GM23338 (cell line): ENCODE data around the gene MDM2. TPM values are rescaled to one million over a fixed set of nuclear protein-coding genes. Genes with fewer than 3 reads are reported as not detected.

Experiments used
- ATAC-seq: fragments of 200-7000 bp; cut with Tn5 transposase; 3 replicates; pipeline ENCODE4 v1.9.1; 2020
- DNase-seq: peaks from one replicate; pipeline ENCODE4 v3.0.0-alpha.2; 2015; ENCODE audit warnings: low spot score
- H2AFZ ChIP-seq: fragments of 200-600 bp; sonication (generic); 2 replicates; pipeline ENCODE4 v1.8.0; 2016; ENCODE audit warnings: antibody characterized with exemption, mild to moderate bottlenecking, moderate library complexity
- H3F3A ChIP-seq: fragments of 200-600 bp; sonication (generic); replicated peaks from 2 replicates; pipeline ENCODE4 v1.8.0; 2017; ENCODE audit warnings: antibody characterized with exemption, mixed run types, low read depth
- H3K27ac ChIP-seq: fragments of 200-600 bp; sonication (generic); 2 replicates; pipeline ENCODE4 v1.6.1; 2016; ENCODE audit warnings: low read depth
- H3K27me3 ChIP-seq: fragments of 200-600 bp; sonication (generic); 2 replicates; pipeline ENCODE4 v1.8.0; 2016; ENCODE audit warnings: mild to moderate bottlenecking, mixed run types, moderate library complexity; ENCODE audit not compliant: insufficient read depth
- H3K36me3 ChIP-seq: fragments of 200-600 bp; sonication (generic); 2 replicates; pipeline ENCODE4 v1.8.0; 2016; ENCODE audit warnings: mild to moderate bottlenecking; ENCODE audit not compliant: insufficient read depth
- H3K4me1 ChIP-seq: fragments of 200-600 bp; sonication (generic); 2 replicates; pipeline ENCODE4 v1.8.0; 2016; ENCODE audit warnings: mild to moderate bottlenecking, moderate library complexity; ENCODE audit not compliant: insufficient read depth
- H3K4me2 ChIP-seq: fragments of 200-600 bp; sonication (generic); 2 replicates; pipeline ENCODE4 v1.7.1; 2017; ENCODE audit warnings: mixed run types
- H3K4me3 ChIP-seq: fragments of 200-600 bp; sonication (generic); 2 replicates; pipeline ENCODE4 v1.6.1; 2016; ENCODE audit warnings: mixed run types
- H3K79me2 ChIP-seq: fragments of 200-600 bp; sonication (generic); replicated peaks from 2 replicates; pipeline ENCODE4 v1.8.0; 2017; ENCODE audit warnings: mild to moderate bottlenecking; ENCODE audit not compliant: insufficient read depth
- H3K9me2 ChIP-seq: fragments of 200-600 bp; sonication (generic); 2 replicates; pipeline ENCODE4 v1.8.0; 2017; ENCODE audit not compliant: insufficient read depth
- H4K20me1 ChIP-seq: fragments of 200-600 bp; sonication (generic); replicated peaks from 2 replicates; pipeline ENCODE4 v1.8.0; 2017; ENCODE audit warnings: mild to moderate bottlenecking; ENCODE audit not compliant: insufficient read depth
- H3K27ac Mint-ChIP-seq: 2 replicates; pipeline ENCODE4 v1.8.0; 2020; ENCODE audit warnings: inconsistent platforms, mild to moderate bottlenecking, moderate library complexity, mixed read lengths
- H3K27me3 Mint-ChIP-seq: 3 replicates; pipeline ENCODE4 v1.8.0; 2022; ENCODE audit warnings: low read depth, mild to moderate bottlenecking, moderate library complexity, mixed read lengths, inconsistent platforms; ENCODE audit not compliant: insufficient read depth, poor library complexity
- H3K36me3 Mint-ChIP-seq: 3 replicates; pipeline ENCODE4 v1.8.0; 2021; ENCODE audit warnings: low read depth, mild to moderate bottlenecking, inconsistent platforms, moderate library complexity, mixed read lengths
- H3K4me1 Mint-ChIP-seq: 3 replicates; pipeline ENCODE4 v1.8.0; 2020; ENCODE audit warnings: mild to moderate bottlenecking, inconsistent platforms, mixed read lengths
- H3K4me3 Mint-ChIP-seq: 3 replicates; pipeline ENCODE4 v1.8.0; 2021; ENCODE audit warnings: moderate library complexity, mild to moderate bottlenecking, inconsistent platforms, mixed read lengths
- H3K9me3 Mint-ChIP-seq: 3 replicates; pipeline ENCODE4 v1.8.0; 2020; ENCODE audit warnings: moderate library complexity, mild to moderate bottlenecking, inconsistent platforms, mixed read lengths
- EZH2 ChIP-seq: fragments of 200-600 bp; sonication (generic); IDR thresholded peaks from one replicate; pipeline ENCODE4 v1.8.0; 2017; ENCODE audit warnings: antibody characterized with exemption, mild to moderate bottlenecking, low read depth; ENCODE audit not compliant: unreplicated experiment
- EZH2phosphoT487 ChIP-seq: fragments of 200-600 bp; sonication (generic); IDR thresholded peaks from one replicate; pipeline ENCODE4 v1.8.1; 2018; ENCODE audit warnings: antibody characterized with exemption; ENCODE audit not compliant: unreplicated experiment
- NANOG ChIP-seq: IDR thresholded peaks from 2 replicates; pipeline ENCODE4 v1.6.1; 2016; ENCODE audit warnings: antibody characterized with exemption, borderline replicate concordance
- POLR2AphosphoS5 ChIP-seq: IDR thresholded peaks from 2 replicates; pipeline ENCODE4 v1.6.1; 2016; ENCODE audit warnings: antibody characterized with exemption, low read depth
- ZNF331 ChIP-seq: fragments of 250-450 bp; sonication (Bioruptor Pico); IDR thresholded peaks from 2 replicates; pipeline ENCODE4 v1.5.0; 2020; ENCODE audit warnings: low read depth, mild to moderate bottlenecking, moderate library complexity
- polyA plus RNA-seq: library from polyadenylated mRNA; unstranded; fragments of >200 nt; fragmentation: Nextera tagmentation; extraction: Ambion mirVana; gene quantifications from 2 replicates; pipeline ENCODE4 v1.2.1, GENCODE V29; 2016
- total RNA-seq: library from RNA; depleted of rRNA; stranded (reverse); fragments of >200 nt; shearing (Covaris generic); gene quantifications from 2 replicates; pipeline ENCODE4 v1.2.3, GENCODE V29; 2014
- TF ChIP-seq, protein P1 (sequence below), 2 experiments: fragments of 200-600 bp in 1 of 2; sonication (generic) in 1 of 2; conservative IDR thresholded peaks; 2 replicates each; pipeline versions ENCODE4 v1.5.1 to v1.6.1; 2016 to 2017; ENCODE audit warnings: antibody characterized with exemption in 2 of 2, low read depth in 2 of 2, mild to moderate bottlenecking in 2 of 2, moderate library complexity in 1 of 2
- TF ChIP-seq, protein P2 (sequence below): fragments of 250-450 bp; sonication (Bioruptor Pico); IDR thresholded peaks from 2 replicates; pipeline ENCODE4 v1.5.0; 2020; ENCODE audit warnings: mild to moderate bottlenecking, moderate library complexity
- TF ChIP-seq, protein P3 (sequence below): IDR thresholded peaks from 2 replicates; pipeline ENCODE4 v1.6.1; 2016; ENCODE audit warnings: antibody characterized with exemption

The MDM2 gene
- total and polyA plus RNA-seq, 2 experiments from 2014 or later, result 105 to 136 TPM

DNA sequence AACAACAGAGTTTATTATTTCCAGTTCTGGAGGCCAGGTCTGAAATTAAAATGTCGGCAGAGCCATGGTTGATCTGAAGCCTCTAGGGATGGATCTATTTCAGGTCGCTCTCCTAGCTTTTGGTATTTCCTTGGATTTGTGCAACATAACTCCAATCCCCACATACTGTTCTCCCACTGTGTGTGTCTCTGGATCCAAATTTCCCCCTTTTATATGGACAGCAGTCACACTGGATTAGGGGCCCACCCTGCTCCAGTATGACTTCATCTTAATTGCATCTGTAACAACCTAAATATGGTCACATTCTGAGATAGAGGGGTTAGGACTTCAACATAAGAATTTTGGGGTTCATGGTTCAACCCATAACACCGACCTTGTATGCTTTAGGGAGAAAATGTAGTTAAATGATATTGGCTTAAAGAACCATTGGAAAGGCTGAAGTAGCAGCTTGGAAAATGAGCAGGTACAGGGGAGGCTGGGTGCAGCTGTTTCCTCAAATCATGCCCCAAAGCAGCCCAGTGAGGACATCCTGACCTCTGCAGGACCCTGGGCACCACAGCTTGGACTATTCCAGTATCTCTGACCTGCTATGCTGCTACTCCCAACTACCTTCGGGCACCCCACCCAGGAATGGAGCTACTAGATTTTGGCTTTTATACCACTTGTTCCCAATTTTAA is 13.9 kb upstream of the MDM2 start (continued):
- TF ChIP-seq, protein P1, sequence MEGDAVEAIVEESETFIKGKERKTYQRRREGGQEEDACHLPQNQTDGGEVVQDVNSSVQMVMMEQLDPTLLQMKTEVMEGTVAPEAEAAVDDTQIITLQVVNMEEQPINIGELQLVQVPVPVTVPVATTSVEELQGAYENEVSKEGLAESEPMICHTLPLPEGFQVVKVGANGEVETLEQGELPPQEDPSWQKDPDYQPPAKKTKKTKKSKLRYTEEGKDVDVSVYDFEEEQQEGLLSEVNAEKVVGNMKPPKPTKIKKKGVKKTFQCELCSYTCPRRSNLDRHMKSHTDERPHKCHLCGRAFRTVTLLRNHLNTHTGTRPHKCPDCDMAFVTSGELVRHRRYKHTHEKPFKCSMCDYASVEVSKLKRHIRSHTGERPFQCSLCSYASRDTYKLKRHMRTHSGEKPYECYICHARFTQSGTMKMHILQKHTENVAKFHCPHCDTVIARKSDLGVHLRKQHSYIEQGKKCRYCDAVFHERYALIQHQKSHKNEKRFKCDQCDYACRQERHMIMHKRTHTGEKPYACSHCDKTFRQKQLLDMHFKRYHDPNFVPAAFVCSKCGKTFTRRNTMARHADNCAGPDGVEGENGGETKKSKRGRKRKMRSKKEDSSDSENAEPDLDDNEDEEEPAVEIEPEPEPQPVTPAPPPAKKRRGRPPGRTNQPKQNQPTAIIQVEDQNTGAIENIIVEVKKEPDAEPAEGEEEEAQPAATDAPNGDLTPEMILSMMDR (conservative IDR thresholded peaks at IDR 0.05; ENCODE audit: low read depth in 2 of 2), result no peak
- TF ChIP-seq NANOG, result no peak

DNA sequence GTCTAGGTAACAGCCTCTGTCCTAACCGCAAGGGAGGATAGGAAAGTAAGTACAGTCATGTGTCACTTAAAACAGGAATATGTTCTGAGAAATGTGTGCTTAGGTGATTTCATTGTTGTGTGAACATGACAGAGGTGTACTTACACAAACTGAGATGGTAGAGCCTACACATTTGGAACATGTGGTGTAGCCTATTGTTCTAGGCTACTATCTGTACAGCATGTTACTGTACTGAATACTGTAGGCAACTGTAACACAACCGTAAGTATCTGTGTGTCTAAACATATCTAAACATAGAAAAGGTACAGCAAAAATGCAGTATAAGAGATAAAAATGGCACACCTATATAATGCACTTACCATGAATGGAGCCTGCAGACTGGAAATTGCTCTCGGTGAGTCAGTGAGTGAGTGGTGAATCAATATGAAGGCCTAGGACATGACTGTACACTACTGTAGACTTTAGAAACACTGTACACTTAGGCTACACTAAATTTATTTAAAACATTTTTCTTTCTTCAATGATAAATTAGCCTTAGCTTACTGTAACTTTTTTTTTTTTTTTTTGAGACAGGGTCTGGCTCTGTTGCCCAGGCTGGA is 13.2 kb upstream of the MDM2 start:
- Histone ChIP-seq H3K4me3 (no peak overlapping the region), H3K4me1 (no peaks in the 10 kb centered on the region), H3K27ac (no peak overlapping the region), H3K36me3 (no peaks in the 10 kb centered on the region), H3F3A (no peaks in the 10 kb centered on the region), H3K9me2 (peaks cover 4% of the 10 kb centered on the region; the same call in 1 of the 2 replicates), H3K27me3 (no peaks in the 10 kb centered on the region), H4K20me1 (no peaks in the 10 kb centered on the region), H2AFZ (no peak overlapping the region), H3K4me2 (no peak overlapping the region), H3K79me2 (no peaks in the 10 kb centered on the region)
- no peaks in the 10 kb centered on the region for H3K36me3 Mint-ChIP-seq
- no peaks in the 10 kb centered on the region for H3K9me3 Mint-ChIP-seq
- H3K27me3 Mint-ChIP-seq, result peaks cover 2% of the 10 kb centered on the region
- no peak overlapping the region for H3K4me3 Mint-ChIP-seq
- H3K4me1 Mint-ChIP-seq, result peaks cover 7% of the 10 kb centered on the region
- no peak overlapping the region for H3K27ac Mint-ChIP-seq
- DNase-seq, result no peak
- ATAC-seq, result no peak
- TF ChIP-seq NANOG (no peak), EZH2 (no peak), POLR2AphosphoS5 (no peak), ZNF331 (CRISPR knock-in tag) (no peak), EZH2phosphoT487 (no peak)
- TF ChIP-seq, protein P2, sequence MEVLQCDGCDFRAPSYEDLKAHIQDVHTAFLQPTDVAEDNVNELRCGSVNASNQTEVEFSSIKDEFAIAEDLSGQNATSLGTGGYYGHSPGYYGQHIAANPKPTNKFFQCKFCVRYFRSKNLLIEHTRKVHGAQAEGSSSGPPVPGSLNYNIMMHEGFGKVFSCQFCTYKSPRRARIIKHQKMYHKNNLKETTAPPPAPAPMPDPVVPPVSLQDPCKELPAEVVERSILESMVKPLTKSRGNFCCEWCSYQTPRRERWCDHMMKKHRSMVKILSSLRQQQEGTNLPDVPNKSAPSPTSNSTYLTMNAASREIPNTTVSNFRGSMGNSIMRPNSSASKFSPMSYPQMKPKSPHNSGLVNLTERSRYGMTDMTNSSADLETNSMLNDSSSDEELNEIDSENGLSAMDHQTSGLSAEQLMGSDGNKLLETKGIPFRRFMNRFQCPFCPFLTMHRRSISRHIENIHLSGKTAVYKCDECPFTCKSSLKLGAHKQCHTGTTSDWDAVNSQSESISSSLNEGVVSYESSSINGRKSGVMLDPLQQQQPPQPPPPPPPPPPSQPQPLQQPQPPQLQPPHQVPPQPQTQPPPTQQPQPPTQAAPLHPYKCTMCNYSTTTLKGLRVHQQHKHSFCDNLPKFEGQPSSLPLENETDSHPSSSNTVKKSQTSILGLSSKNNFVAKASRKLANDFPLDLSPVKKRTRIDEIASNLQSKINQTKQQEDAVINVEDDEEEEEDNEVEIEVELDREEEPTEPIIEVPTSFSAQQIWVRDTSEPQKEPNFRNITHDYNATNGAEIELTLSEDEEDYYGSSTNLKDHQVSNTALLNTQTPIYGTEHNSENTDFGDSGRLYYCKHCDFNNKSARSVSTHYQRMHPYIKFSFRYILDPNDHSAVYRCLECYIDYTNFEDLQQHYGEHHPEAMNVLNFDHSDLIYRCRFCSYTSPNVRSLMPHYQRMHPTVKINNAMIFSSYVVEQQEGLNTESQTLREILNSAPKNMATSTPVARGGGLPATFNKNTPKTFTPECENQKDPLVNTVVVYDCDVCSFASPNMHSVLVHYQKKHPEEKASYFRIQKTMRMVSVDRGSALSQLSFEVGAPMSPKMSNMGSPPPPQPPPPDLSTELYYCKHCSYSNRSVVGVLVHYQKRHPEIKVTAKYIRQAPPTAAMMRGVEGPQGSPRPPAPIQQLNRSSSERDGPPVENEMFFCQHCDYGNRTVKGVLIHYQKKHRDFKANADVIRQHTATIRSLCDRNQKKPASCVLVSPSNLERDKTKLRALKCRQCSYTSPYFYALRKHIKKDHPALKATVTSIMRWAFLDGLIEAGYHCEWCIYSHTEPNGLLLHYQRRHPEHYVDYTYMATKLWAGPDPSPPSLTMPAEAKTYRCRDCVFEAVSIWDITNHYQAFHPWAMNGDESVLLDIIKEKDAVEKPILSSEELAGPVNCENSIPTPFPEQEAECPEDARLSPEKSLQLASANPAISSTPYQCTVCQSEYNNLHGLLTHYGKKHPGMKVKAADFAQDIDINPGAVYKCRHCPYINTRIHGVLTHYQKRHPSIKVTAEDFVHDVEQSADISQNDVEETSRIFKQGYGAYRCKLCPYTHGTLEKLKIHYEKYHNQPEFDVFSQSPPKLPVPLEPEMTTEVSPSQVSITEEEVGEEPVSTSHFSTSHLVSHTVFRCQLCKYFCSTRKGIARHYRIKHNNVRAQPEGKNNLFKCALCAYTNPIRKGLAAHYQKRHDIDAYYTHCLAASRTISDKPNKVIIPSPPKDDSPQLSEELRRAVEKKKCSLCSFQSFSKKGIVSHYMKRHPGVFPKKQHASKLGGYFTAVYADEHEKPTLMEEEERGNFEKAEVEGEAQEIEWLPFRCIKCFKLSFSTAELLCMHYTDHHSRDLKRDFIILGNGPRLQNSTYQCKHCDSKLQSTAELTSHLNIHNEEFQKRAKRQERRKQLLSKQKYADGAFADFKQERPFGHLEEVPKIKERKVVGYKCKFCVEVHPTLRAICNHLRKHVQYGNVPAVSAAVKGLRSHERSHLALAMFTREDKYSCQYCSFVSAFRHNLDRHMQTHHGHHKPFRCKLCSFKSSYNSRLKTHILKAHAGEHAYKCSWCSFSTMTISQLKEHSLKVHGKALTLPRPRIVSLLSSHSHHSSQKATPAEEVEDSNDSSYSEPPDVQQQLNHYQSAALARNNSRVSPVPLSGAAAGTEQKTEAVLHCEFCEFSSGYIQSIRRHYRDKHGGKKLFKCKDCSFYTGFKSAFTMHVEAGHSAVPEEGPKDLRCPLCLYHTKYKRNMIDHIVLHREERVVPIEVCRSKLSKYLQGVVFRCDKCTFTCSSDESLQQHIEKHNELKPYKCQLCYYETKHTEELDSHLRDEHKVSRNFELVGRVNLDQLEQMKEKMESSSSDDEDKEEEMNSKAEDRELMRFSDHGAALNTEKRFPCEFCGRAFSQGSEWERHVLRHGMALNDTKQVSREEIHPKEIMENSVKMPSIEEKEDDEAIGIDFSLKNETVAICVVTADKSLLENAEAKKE (CRISPR knock-in tag), result no peak
- TF ChIP-seq, protein P1 (conservative IDR thresholded peaks at IDR 0.05; ENCODE audit: low read depth in 2 of 2), result no peak
- TF ChIP-seq, protein P3, sequence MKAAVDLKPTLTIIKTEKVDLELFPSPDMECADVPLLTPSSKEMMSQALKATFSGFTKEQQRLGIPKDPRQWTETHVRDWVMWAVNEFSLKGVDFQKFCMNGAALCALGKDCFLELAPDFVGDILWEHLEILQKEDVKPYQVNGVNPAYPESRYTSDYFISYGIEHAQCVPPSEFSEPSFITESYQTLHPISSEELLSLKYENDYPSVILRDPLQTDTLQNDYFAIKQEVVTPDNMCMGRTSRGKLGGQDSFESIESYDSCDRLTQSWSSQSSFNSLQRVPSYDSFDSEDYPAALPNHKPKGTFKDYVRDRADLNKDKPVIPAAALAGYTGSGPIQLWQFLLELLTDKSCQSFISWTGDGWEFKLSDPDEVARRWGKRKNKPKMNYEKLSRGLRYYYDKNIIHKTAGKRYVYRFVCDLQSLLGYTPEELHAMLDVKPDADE, result no peak
